Measurements from ENCODE around the gene LRRC73. TPM values are rescaled to one million over a fixed set of nuclear protein-coding genes. Genes with fewer than 3 reads are reported as not detected.

The LRRC73 gene
- total RNA-seq, 1 experiment from 2014 or later = 1.4 TPM

- TF ChIP-seq NR1H2 (CRISPR knock-in tag; IDR thresholded peaks at IDR 0.05) (no peak), ZNF423 (CRISPR knock-in tag; IDR thresholded peaks at IDR 0.05) (no peak), NR2C2 (CRISPR knock-in tag; IDR thresholded peaks at IDR 0.05) (no peak), E2F4 (CRISPR knock-in tag; IDR thresholded peaks at IDR 0.05; ENCODE audit: borderline replicate concordance, low read depth) (no peak), MXD4 (CRISPR knock-in tag; IDR thresholded peaks at IDR 0.05; ENCODE audit: borderline replicate concordance) (no peak), JAZF1 (CRISPR knock-in tag; IDR thresholded peaks at IDR 0.05) (no peak), CREM (CRISPR knock-in tag; IDR thresholded peaks at IDR 0.05) (no peak)
- TF ChIP-seq, protein P1, sequence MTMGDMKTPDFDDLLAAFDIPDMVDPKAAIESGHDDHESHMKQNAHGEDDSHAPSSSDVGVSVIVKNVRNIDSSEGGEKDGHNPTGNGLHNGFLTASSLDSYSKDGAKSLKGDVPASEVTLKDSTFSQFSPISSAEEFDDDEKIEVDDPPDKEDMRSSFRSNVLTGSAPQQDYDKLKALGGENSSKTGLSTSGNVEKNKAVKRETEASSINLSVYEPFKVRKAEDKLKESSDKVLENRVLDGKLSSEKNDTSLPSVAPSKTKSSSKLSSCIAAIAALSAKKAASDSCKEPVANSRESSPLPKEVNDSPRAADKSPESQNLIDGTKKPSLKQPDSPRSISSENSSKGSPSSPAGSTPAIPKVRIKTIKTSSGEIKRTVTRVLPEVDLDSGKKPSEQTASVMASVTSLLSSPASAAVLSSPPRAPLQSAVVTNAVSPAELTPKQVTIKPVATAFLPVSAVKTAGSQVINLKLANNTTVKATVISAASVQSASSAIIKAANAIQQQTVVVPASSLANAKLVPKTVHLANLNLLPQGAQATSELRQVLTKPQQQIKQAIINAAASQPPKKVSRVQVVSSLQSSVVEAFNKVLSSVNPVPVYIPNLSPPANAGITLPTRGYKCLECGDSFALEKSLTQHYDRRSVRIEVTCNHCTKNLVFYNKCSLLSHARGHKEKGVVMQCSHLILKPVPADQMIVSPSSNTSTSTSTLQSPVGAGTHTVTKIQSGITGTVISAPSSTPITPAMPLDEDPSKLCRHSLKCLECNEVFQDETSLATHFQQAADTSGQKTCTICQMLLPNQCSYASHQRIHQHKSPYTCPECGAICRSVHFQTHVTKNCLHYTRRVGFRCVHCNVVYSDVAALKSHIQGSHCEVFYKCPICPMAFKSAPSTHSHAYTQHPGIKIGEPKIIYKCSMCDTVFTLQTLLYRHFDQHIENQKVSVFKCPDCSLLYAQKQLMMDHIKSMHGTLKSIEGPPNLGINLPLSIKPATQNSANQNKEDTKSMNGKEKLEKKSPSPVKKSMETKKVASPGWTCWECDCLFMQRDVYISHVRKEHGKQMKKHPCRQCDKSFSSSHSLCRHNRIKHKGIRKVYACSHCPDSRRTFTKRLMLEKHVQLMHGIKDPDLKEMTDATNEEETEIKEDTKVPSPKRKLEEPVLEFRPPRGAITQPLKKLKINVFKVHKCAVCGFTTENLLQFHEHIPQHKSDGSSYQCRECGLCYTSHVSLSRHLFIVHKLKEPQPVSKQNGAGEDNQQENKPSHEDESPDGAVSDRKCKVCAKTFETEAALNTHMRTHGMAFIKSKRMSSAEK (CRISPR knock-in tag; IDR thresholded peaks at IDR 0.05; ENCODE audit: borderline replicate concordance) = no peak
- TF ChIP-seq, protein P2, sequence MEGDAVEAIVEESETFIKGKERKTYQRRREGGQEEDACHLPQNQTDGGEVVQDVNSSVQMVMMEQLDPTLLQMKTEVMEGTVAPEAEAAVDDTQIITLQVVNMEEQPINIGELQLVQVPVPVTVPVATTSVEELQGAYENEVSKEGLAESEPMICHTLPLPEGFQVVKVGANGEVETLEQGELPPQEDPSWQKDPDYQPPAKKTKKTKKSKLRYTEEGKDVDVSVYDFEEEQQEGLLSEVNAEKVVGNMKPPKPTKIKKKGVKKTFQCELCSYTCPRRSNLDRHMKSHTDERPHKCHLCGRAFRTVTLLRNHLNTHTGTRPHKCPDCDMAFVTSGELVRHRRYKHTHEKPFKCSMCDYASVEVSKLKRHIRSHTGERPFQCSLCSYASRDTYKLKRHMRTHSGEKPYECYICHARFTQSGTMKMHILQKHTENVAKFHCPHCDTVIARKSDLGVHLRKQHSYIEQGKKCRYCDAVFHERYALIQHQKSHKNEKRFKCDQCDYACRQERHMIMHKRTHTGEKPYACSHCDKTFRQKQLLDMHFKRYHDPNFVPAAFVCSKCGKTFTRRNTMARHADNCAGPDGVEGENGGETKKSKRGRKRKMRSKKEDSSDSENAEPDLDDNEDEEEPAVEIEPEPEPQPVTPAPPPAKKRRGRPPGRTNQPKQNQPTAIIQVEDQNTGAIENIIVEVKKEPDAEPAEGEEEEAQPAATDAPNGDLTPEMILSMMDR (IDR thresholded peaks at IDR 0.05) = no peak
Measured at GRCh38 chr6:43500921-43501320, 9.2 kb downstream of the LRRC73 start (continued).

DNA sequence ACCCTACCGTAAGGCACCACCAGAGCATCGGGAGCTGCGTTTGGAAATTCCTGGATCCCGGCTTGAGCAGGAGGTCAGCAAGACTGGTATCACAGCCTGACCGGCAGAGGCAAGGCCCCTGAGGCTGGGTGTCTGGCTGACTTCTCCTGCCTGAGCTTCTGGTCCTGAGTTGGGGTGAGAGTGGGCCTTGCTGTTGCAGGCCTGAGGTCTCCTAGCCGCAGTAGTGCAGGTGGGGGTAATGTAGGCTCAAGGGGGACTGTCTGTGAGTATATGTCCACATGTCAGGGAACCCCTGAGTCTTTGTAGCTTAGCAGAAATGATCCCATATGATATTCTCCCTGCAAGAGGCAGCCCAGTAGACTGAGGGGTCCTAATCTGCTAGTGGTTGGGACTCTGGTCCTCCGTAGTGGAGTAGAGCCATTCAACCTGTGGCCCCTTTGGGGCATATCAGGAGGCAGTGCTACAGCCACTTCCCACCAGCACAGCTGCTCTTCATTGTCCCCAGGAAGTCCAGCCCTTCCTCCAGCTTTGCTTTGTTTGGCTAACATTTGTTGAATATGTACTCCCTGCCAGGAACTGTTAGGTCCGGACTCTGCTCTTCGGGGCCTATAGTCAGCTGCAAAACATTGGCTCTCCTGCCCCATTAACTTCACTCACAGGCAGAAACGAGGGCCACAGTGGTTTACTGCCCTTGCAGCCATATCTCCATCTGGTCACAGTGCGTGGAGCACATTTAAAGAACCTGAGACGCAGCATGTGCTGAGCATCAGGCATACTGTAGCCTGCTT is 10.9 kb downstream of the LRRC73 start:
- ATAC-seq (no peak), DNase-seq (ENCODE audit: low spot score) (no peak)
- Mint-ChIP-seq H3K27ac (no peak overlapping the region), H3K36me3 (peaks cover 41% of the 10 kb centered on the region), H3K9me3 (no peaks in the 10 kb centered on the region), H3K27me3 (ENCODE audit: low read depth) (no peaks in the 10 kb centered on the region), H3K4me1 (peaks cover 14% of the 10 kb centered on the region), H3K4me3 (no peak overlapping the region)
- CTCF ChIA-PET = interaction anchor here (0.8 to 1.0 kb wide), 2 partner anchors 43 to 45 kb away, joined by 3 read pairs; no protein-coding TSS in a partner anchor
- POLR2A ChIA-PET = no interaction called here
- TF ChIP-seq, protein P3, sequence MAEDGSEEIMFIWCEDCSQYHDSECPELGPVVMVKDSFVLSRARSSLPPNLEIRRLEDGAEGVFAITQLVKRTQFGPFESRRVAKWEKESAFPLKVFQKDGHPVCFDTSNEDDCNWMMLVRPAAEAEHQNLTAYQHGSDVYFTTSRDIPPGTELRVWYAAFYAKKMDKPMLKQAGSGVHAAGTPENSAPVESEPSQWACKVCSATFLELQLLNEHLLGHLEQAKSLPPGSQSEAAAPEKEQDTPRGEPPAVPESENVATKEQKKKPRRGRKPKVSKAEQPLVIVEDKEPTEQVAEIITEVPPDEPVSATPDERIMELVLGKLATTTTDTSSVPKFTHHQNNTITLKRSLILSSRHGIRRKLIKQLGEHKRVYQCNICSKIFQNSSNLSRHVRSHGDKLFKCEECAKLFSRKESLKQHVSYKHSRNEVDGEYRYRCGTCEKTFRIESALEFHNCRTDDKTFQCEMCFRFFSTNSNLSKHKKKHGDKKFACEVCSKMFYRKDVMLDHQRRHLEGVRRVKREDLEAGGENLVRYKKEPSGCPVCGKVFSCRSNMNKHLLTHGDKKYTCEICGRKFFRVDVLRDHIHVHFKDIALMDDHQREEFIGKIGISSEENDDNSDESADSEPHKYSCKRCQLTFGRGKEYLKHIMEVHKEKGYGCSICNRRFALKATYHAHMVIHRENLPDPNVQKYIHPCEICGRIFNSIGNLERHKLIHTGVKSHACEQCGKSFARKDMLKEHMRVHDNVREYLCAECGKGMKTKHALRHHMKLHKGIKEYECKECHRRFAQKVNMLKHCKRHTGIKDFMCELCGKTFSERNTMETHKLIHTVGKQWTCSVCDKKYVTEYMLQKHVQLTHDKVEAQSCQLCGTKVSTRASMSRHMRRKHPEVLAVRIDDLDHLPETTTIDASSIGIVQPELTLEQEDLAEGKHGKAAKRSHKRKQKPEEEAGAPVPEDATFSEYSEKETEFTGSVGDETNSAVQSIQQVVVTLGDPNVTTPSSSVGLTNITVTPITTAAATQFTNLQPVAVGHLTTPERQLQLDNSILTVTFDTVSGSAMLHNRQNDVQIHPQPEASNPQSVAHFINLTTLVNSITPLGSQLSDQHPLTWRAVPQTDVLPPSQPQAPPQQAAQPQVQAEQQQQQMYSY (CRISPR knock-in tag; IDR thresholded peaks at IDR 0.05) = no peak
- no peak for TF ChIP-seq ZNF232 (CRISPR knock-in tag; IDR thresholded peaks at IDR 0.05)
- TF ChIP-seq OVOL2 (CRISPR knock-in tag; IDR thresholded peaks at IDR 0.05; ENCODE audit: borderline replicate concordance) = no peak
- no peak for TF ChIP-seq ZNF416 (CRISPR knock-in tag; IDR thresholded peaks at IDR 0.05)
- TF ChIP-seq CREB1 (CRISPR knock-in tag; IDR thresholded peaks at IDR 0.05) = no peak
- TF ChIP-seq, protein P4, sequence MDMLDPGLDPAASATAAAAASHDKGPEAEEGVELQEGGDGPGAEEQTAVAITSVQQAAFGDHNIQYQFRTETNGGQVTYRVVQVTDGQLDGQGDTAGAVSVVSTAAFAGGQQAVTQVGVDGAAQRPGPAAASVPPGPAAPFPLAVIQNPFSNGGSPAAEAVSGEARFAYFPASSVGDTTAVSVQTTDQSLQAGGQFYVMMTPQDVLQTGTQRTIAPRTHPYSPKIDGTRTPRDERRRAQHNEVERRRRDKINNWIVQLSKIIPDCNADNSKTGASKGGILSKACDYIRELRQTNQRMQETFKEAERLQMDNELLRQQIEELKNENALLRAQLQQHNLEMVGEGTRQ (CRISPR knock-in tag; IDR thresholded peaks at IDR 0.05) = no peak
- TF ChIP-seq ZNF317 (CRISPR knock-in tag; IDR thresholded peaks at IDR 0.05; ENCODE audit: borderline replicate concordance, low read depth) = no peak
- TF ChIP-seq ERG (CRISPR knock-in tag; IDR thresholded peaks at IDR 0.05) = no peak
- TF ChIP-seq TEAD1 (CRISPR knock-in tag; IDR thresholded peaks at IDR 0.05) = no peak
- no peak for TF ChIP-seq NFE2L1 (CRISPR knock-in tag; IDR thresholded peaks at IDR 0.05)
- TF ChIP-seq PRRX2 (CRISPR knock-in tag; IDR thresholded peaks at IDR 0.05) = no peak
- TF ChIP-seq MLX (CRISPR knock-in tag; IDR thresholded peaks at IDR 0.05) = no peak
- TF ChIP-seq GTF2I (CRISPR knock-in tag; conservative IDR thresholded peaks at IDR 0.05) = no peak
- no peak for TF ChIP-seq ZNF396 (CRISPR knock-in tag; IDR thresholded peaks at IDR 0.05; ENCODE audit: borderline replicate concordance)
